Omental fat pad (tissue), 4 donors: ENCODE data around the gene KRAS. TPM values are rescaled to one million over a fixed set of nuclear protein-coding genes. Genes with fewer than 3 reads are reported as not detected.

Experiments used
- ATAC-seq: fragments of 150-250 bp; one replicate; pipeline ENCODE4 v1.9.1; 2016; ENCODE audit warnings: mild to moderate bottlenecking, moderate library complexity; ENCODE audit not compliant: low FRiP score
- DNase-seq: peaks from one replicate; pipeline ENCODE4 v3.0.0-alpha.2; 2019; ENCODE audit warnings: low spot score
- CTCF ChIP-seq, 3 donors: fragments of 450-650 bp; IDR thresholded peaks; one replicate each; pipeline ENCODE4 v1.5.1; 2016 to 2017; ENCODE audit warnings: antibody characterized with exemption in 3 of 3, mild to moderate bottlenecking in 3 of 3, moderate library complexity in 2 of 3
- total RNA-seq, 4 donors: library from RNA; depleted of rRNA; stranded (reverse); fragments of >200 nt; gene quantifications; one replicate each; pipeline ENCODE4 v1.1.0, GENCODE V29; 2016

KRAS gene
- total RNA-seq, 4 donors from 2014 or later, result 10.7 to 22.1 (median 16.3) TPM

- DNase-seq (no peak), ATAC-seq (no peak)
- no peak for TF ChIP-seq CTCF (IDR thresholded peaks at IDR 0.05)
Observed at GRCh38 chr12:25248732-25249131, 2.0 kb downstream of the KRAS start.

- DNase-seq (no peak), ATAC-seq (no peak)
- no peak for TF ChIP-seq CTCF (IDR thresholded peaks at IDR 0.05)
Observed at GRCh38 chr12:25248137-25248536, 2.6 kb downstream of the KRAS start.

GRCh38 chr12:25245491-25245890 is 5.2 kb downstream of the KRAS start:
- DNase-seq (no peak), ATAC-seq (no peak)
- TF ChIP-seq CTCF (IDR thresholded peaks at IDR 0.05), result no peak

GRCh38 chr12:25243680-25243990 is 7.1 kb downstream of the KRAS start:
- no peak for TF ChIP-seq CTCF (IDR thresholded peaks at IDR 0.05)
- DNase-seq (no peak), ATAC-seq (no peak)

GRCh38 chr12:25242981-25243679 is 7.6 kb downstream of the KRAS start:
- TF ChIP-seq CTCF (IDR thresholded peaks at IDR 0.05), result no peak
- DNase-seq (no peak), ATAC-seq (no peak)

- DNase-seq (no peak), ATAC-seq (no peak)
- TF ChIP-seq CTCF (IDR thresholded peaks at IDR 0.05), result no peak
Observed at GRCh38 chr12:25241167-25242020, 9.3 kb downstream of the KRAS start.

GRCh38 chr12:25236626-25237025 is 14.1 kb downstream of the KRAS start:
- TF ChIP-seq CTCF (IDR thresholded peaks at IDR 0.05), result no peak
- no peak for DNase-seq
- ATAC-seq, result no peak
